ENCODE measurements around the gene RBM5.

GRCh38 chr3:50136714-50137405 lies 48.1 kb downstream of the RBM5 start:
- TF ChIP-seq CTCF (conservative IDR thresholded peaks at IDR 0.05; ENCODE audit: low read depth in 2 of 2) (no peak), EZH2phosphoT487 (IDR thresholded peaks at IDR 0.05; ENCODE audit: unreplicated experiment) (no peak), EZH2 (IDR thresholded peaks at IDR 0.05; ENCODE audit: low read depth, unreplicated experiment) (no peak), POLR2AphosphoS5 (IDR thresholded peaks at IDR 0.05; ENCODE audit: low read depth) (no peak), STAT1 (IDR thresholded peaks at IDR 0.05; ENCODE audit: unreplicated experiment) (no peak), CREB1 (CRISPR knock-in tag; IDR thresholded peaks at IDR 0.05; ENCODE audit: low read depth) (no peak), JUNB (IDR thresholded peaks at IDR 0.05; ENCODE audit: unreplicated experiment) (no peak)
- TF ChIP-seq, protein P1, sequence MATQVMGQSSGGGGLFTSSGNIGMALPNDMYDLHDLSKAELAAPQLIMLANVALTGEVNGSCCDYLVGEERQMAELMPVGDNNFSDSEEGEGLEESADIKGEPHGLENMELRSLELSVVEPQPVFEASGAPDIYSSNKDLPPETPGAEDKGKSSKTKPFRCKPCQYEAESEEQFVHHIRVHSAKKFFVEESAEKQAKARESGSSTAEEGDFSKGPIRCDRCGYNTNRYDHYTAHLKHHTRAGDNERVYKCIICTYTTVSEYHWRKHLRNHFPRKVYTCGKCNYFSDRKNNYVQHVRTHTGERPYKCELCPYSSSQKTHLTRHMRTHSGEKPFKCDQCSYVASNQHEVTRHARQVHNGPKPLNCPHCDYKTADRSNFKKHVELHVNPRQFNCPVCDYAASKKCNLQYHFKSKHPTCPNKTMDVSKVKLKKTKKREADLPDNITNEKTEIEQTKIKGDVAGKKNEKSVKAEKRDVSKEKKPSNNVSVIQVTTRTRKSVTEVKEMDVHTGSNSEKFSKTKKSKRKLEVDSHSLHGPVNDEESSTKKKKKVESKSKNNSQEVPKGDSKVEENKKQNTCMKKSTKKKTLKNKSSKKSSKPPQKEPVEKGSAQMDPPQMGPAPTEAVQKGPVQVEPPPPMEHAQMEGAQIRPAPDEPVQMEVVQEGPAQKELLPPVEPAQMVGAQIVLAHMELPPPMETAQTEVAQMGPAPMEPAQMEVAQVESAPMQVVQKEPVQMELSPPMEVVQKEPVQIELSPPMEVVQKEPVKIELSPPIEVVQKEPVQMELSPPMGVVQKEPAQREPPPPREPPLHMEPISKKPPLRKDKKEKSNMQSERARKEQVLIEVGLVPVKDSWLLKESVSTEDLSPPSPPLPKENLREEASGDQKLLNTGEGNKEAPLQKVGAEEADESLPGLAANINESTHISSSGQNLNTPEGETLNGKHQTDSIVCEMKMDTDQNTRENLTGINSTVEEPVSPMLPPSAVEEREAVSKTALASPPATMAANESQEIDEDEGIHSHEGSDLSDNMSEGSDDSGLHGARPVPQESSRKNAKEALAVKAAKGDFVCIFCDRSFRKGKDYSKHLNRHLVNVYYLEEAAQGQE (IDR thresholded peaks at IDR 0.05; ENCODE audit: unreplicated experiment) = no peak
- TF ChIP-seq, protein P2, sequence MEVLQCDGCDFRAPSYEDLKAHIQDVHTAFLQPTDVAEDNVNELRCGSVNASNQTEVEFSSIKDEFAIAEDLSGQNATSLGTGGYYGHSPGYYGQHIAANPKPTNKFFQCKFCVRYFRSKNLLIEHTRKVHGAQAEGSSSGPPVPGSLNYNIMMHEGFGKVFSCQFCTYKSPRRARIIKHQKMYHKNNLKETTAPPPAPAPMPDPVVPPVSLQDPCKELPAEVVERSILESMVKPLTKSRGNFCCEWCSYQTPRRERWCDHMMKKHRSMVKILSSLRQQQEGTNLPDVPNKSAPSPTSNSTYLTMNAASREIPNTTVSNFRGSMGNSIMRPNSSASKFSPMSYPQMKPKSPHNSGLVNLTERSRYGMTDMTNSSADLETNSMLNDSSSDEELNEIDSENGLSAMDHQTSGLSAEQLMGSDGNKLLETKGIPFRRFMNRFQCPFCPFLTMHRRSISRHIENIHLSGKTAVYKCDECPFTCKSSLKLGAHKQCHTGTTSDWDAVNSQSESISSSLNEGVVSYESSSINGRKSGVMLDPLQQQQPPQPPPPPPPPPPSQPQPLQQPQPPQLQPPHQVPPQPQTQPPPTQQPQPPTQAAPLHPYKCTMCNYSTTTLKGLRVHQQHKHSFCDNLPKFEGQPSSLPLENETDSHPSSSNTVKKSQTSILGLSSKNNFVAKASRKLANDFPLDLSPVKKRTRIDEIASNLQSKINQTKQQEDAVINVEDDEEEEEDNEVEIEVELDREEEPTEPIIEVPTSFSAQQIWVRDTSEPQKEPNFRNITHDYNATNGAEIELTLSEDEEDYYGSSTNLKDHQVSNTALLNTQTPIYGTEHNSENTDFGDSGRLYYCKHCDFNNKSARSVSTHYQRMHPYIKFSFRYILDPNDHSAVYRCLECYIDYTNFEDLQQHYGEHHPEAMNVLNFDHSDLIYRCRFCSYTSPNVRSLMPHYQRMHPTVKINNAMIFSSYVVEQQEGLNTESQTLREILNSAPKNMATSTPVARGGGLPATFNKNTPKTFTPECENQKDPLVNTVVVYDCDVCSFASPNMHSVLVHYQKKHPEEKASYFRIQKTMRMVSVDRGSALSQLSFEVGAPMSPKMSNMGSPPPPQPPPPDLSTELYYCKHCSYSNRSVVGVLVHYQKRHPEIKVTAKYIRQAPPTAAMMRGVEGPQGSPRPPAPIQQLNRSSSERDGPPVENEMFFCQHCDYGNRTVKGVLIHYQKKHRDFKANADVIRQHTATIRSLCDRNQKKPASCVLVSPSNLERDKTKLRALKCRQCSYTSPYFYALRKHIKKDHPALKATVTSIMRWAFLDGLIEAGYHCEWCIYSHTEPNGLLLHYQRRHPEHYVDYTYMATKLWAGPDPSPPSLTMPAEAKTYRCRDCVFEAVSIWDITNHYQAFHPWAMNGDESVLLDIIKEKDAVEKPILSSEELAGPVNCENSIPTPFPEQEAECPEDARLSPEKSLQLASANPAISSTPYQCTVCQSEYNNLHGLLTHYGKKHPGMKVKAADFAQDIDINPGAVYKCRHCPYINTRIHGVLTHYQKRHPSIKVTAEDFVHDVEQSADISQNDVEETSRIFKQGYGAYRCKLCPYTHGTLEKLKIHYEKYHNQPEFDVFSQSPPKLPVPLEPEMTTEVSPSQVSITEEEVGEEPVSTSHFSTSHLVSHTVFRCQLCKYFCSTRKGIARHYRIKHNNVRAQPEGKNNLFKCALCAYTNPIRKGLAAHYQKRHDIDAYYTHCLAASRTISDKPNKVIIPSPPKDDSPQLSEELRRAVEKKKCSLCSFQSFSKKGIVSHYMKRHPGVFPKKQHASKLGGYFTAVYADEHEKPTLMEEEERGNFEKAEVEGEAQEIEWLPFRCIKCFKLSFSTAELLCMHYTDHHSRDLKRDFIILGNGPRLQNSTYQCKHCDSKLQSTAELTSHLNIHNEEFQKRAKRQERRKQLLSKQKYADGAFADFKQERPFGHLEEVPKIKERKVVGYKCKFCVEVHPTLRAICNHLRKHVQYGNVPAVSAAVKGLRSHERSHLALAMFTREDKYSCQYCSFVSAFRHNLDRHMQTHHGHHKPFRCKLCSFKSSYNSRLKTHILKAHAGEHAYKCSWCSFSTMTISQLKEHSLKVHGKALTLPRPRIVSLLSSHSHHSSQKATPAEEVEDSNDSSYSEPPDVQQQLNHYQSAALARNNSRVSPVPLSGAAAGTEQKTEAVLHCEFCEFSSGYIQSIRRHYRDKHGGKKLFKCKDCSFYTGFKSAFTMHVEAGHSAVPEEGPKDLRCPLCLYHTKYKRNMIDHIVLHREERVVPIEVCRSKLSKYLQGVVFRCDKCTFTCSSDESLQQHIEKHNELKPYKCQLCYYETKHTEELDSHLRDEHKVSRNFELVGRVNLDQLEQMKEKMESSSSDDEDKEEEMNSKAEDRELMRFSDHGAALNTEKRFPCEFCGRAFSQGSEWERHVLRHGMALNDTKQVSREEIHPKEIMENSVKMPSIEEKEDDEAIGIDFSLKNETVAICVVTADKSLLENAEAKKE (CRISPR knock-in tag; IDR thresholded peaks at IDR 0.05) = no peak
- TF ChIP-seq, protein P3, sequence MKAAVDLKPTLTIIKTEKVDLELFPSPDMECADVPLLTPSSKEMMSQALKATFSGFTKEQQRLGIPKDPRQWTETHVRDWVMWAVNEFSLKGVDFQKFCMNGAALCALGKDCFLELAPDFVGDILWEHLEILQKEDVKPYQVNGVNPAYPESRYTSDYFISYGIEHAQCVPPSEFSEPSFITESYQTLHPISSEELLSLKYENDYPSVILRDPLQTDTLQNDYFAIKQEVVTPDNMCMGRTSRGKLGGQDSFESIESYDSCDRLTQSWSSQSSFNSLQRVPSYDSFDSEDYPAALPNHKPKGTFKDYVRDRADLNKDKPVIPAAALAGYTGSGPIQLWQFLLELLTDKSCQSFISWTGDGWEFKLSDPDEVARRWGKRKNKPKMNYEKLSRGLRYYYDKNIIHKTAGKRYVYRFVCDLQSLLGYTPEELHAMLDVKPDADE (IDR thresholded peaks at IDR 0.05) = no peak
